SK-N-SH (cell line): ENCODE measurements around the gene KPNA2. TPM values are rescaled to one million over a fixed set of nuclear protein-coding genes. Genes with fewer than 3 reads are reported as not detected.

Experiments used
- CTCF ChIA-PET: fragments of 300-600, 350-600 bp; formaldehyde crosslinking; extraction: SDS; loops from one replicate; lab custom pipeline; 2021; lab: Yijun Ruan, JAX
- POLR2A ChIA-PET: fragments of 350-600 bp; sonication (Branson Sonifier 250); formaldehyde crosslinking; extraction: SDS; loops from one replicate; lab custom pipeline; 2020; ENCODE audit warnings: antibody characterized with exemption, inconsistent platforms; lab: Yijun Ruan, JAX
- DNase-seq: peaks from one replicate; pipeline ENCODE4 v3.0.0; 2012
- H2AFZ ChIP-seq: fragments of 200-600 bp; sonication (generic); 2 replicates; pipeline ENCODE4 v1.8.1; 2016; ENCODE audit warnings: antibody characterized with exemption, mild to moderate bottlenecking, low read depth
- H3F3A ChIP-seq: fragments of 200-600 bp; sonication (generic); replicated peaks from 2 replicates; pipeline ENCODE3; 2016; ENCODE audit warnings: antibody characterized with exemption, mild to moderate bottlenecking; ENCODE audit not compliant: insufficient read depth
- H3K27ac ChIP-seq, 2 experiments: fragments of 200-500 bp in 1 of 2; fragments of 200-600 bp in 1 of 2; sonication (Bioruptor generic) in 1 of 2; sonication (generic), shearing (Covaris generic) in 1 of 2; 2 replicates each; pipeline versions ENCODE4 v1.5.1 to v1.6.1; 2014 to 2016; ENCODE audit warnings: low read depth in 2 of 2, inconsistent platforms in 1 of 2, low read length in 1 of 2, mild to moderate bottlenecking in 1 of 2, mixed read lengths in 1 of 2
- H3K27me3 ChIP-seq: fragments of 200-600 bp; sonication (generic), shearing (Covaris generic); 2 replicates; pipeline ENCODE4 v1.6.1; 2016; ENCODE audit warnings: mixed run types; ENCODE audit not compliant: insufficient read depth
- H3K36me3 ChIP-seq, 2 experiments: fragments of 200-500 bp in 1 of 2; fragments of 200-600 bp in 1 of 2; sonication (Bioruptor generic) in 1 of 2; sonication (generic) in 1 of 2; replicated peaks in 1 of 2; 2 replicates each; pipeline versions ENCODE3 to v1.5.1; 2014 to 2016; ENCODE audit warnings: low read length in 1 of 2, mild to moderate bottlenecking in 1 of 2; ENCODE audit not compliant: insufficient read depth in 2 of 2, control insufficient read depth in 1 of 2
- H3K4me1 ChIP-seq, 2 experiments: fragments of 200-500 bp in 1 of 2; fragments of 200-600 bp in 1 of 2; sonication (Bioruptor generic) in 1 of 2; sonication (generic), shearing (Covaris generic) in 1 of 2; 2 replicates each; pipeline versions ENCODE4 v1.5.1 to v1.6.1; 2014 to 2016; ENCODE audit warnings: low read depth in 1 of 2, low read length in 1 of 2, mixed run types in 1 of 2; ENCODE audit not compliant: insufficient read depth in 2 of 2, control insufficient read depth in 1 of 2
- H3K4me2 ChIP-seq: fragments of 200-600 bp; sonication (generic), shearing (Covaris generic); 2 replicates; pipeline ENCODE4 v1.6.1; 2017; ENCODE audit warnings: mixed run types
- H3K4me3 ChIP-seq, 2 experiments: fragments of 200-500 bp in 1 of 2; fragments of 200-600 bp in 1 of 2; sonication (Bioruptor generic) in 1 of 2; sonication (generic), shearing (Covaris generic) in 1 of 2; 2 replicates each; pipeline versions ENCODE4 v1.5.1 to v1.8.1; 2014 to 2016; ENCODE audit warnings: low read depth in 2 of 2, inconsistent platforms in 1 of 2, low read length in 1 of 2, mild to moderate bottlenecking in 1 of 2, mixed read lengths in 1 of 2, moderate library complexity in 1 of 2
- H3K79me2 ChIP-seq: fragments of 200-600 bp; sonication (generic); 2 replicates; pipeline ENCODE4 v1.8.1; 2017; ENCODE audit warnings: mild to moderate bottlenecking; ENCODE audit not compliant: insufficient read depth
- H3K9ac ChIP-seq: fragments of 200-600 bp; sonication (generic); 2 replicates; pipeline ENCODE4 v1.6.1; 2017; ENCODE audit warnings: mixed run types
- H3K9me2 ChIP-seq: fragments of 200-600 bp; sonication (generic); 2 replicates; pipeline ENCODE4 v1.6.1; 2017; ENCODE audit warnings: mixed run types
- H3K9me3 ChIP-seq: fragments of 200-600 bp; sonication (generic); 2 replicates; pipeline ENCODE4 v1.6.1; 2017; ENCODE audit warnings: mixed run types, mild to moderate bottlenecking, moderate library complexity
- H4K20me1 ChIP-seq: fragments of 200-600 bp; sonication (generic); 2 replicates; pipeline ENCODE4 v1.6.1; 2017; ENCODE audit warnings: mild to moderate bottlenecking, mixed run types; ENCODE audit not compliant: insufficient read depth
- CHD2 ChIP-seq: fragments of 150-350 bp; IDR thresholded peaks from 2 replicates; pipeline ENCODE4 v1.6.1; 2018; ENCODE audit warnings: low read length; ENCODE audit not compliant: partially characterized antibody
- CTCF ChIP-seq: fragments of 200-600 bp; sonication (generic); IDR thresholded peaks from 2 replicates; pipeline ENCODE4 v1.6.1; 2017; ENCODE audit warnings: antibody characterized with exemption, mild to moderate bottlenecking, moderate library complexity
- EP300 ChIP-seq, 2 experiments: IDR thresholded peaks; 2 replicates each; pipeline versions ENCODE4 v1.4.0 to v1.6.1; 2012; ENCODE audit warnings: borderline replicate concordance in 1 of 2, low read depth in 1 of 2, low read length in 1 of 2
- FOSL2 ChIP-seq: IDR thresholded peaks from 2 replicates; pipeline ENCODE4 v1.4.0; 2012; ENCODE audit warnings: low read depth, mild to moderate bottlenecking, moderate library complexity, borderline replicate concordance
- FOXJ3 ChIP-seq: sonication (generic); formaldehyde crosslinking; IDR thresholded peaks from 2 replicates; pipeline ENCODE4 v1.5.1; 2020; ENCODE audit warnings: mild to moderate bottlenecking, missing genetic modification reagents
- GABPA ChIP-seq: IDR thresholded peaks from 2 replicates; pipeline ENCODE4 v1.4.0; 2012; ENCODE audit warnings: low read depth, mild to moderate bottlenecking
- JUND ChIP-seq: IDR thresholded peaks from 2 replicates; pipeline ENCODE4 v1.4.0; 2012
- MAX ChIP-seq: IDR thresholded peaks from 2 replicates; pipeline ENCODE4 v1.4.0; 2012; ENCODE audit warnings: low read depth
- NRF1 ChIP-seq: IDR thresholded peaks from 2 replicates; pipeline ENCODE4 v1.6.1; 2012; ENCODE audit warnings: low read depth, mild to moderate bottlenecking, low read length
- POLR2AphosphoS5 ChIP-seq: IDR thresholded peaks from 2 replicates; pipeline ENCODE4 v1.6.1; 2012; ENCODE audit warnings: low read depth, low read length
- RCOR1 ChIP-seq: fragments of 150-350 bp; IDR thresholded peaks from 2 replicates; pipeline ENCODE4 v1.6.1; 2017; ENCODE audit warnings: antibody characterized with exemption, low read length
- REST ChIP-seq: IDR thresholded peaks from 2 replicates; pipeline ENCODE4 v1.6.1; 2012; ENCODE audit warnings: mild to moderate bottlenecking, low read depth, low read length, moderate library complexity
- RFX5 ChIP-seq: IDR thresholded peaks from 2 replicates; pipeline ENCODE4 v1.6.1; 2012; ENCODE audit warnings: mild to moderate bottlenecking, improper control_type of control experiment, low read length
- SIN3A ChIP-seq: IDR thresholded peaks from 2 replicates; pipeline ENCODE4 v1.6.1; 2012; ENCODE audit warnings: low read depth, mild to moderate bottlenecking, low read length, moderate library complexity, borderline replicate concordance
- SMC3 ChIP-seq: IDR thresholded peaks from 2 replicates; pipeline ENCODE4 v1.6.1; 2012; ENCODE audit warnings: low read depth, low read length, improper control_type of control experiment
- TEAD4 ChIP-seq: IDR thresholded peaks from 2 replicates; pipeline ENCODE4 v1.4.0; 2012; ENCODE audit warnings: mild to moderate bottlenecking, borderline replicate concordance; ENCODE audit not compliant: insufficient read depth
- USF1 ChIP-seq: IDR thresholded peaks from 2 replicates; pipeline ENCODE4 v1.4.0; 2012; ENCODE audit warnings: low read depth, borderline replicate concordance
- YY1 ChIP-seq: IDR thresholded peaks from 2 replicates; pipeline ENCODE4 v1.4.0; 2012; ENCODE audit warnings: low read depth, mild to moderate bottlenecking
- WGBS: methylation state at CpG from one replicate; pipeline ENCODE4 v1.1.6; 2017; ENCODE audit warnings: low lambda C conversion rate; 5-methylcytosine and 5-hydroxymethylcytosine counted together
- polyA plus RNA-seq, 3 experiments: library from polyadenylated mRNA; depleted of rRNA; stranded (reverse); fragments of >200 nt; gene quantifications; 2 replicates each; pipeline ENCODE4 v1.2.3, GENCODE V29; 2012

Gene KPNA2
- polyA plus RNA-seq, 1 of the 3 experiments (the other 2 are of a cell fraction) = 122 TPM

GRCh38 chr17:67993998-67994361 lies 41.6 kb upstream of the KPNA2 start:
- Histone ChIP-seq H3K9me3 (no peaks in the 10 kb centered on the region), H3F3A (peaks cover 37% of the 10 kb centered on the region), H3K27me3 (no peaks in the 10 kb centered on the region), H3K4me2 (peak overlapping the region; percentile 88), H4K20me1 (no peaks in the 10 kb centered on the region), H3K79me2 (0 out of 2 replicates have a peak, but pooled peaks cover 6% of the 10 kb centered on the region), H3K4me1 (peaks cover 6 to 23% of the 10 kb centered on the region in 2 experiments), H3K9me2 (no peaks in the 10 kb centered on the region), H3K4me3 (peak overlapping the region; percentile 56 to 82), H3K27ac (peak overlapping the region; percentile 86 to 87), H3K36me3 (peaks cover 0 to 5% of the 10 kb centered on the region in 2 experiments), H2AFZ (peak overlapping the region; percentile 95), H3K9ac (peak overlapping the region; percentile 82)
- WGBS = 12% methylated on average over 21 of the region's 21 CpGs
- peak; percentile 40; the same call in 1 of the 2 replicates for TF ChIP-seq MAX
- TF ChIP-seq GABPA = peak; percentile 4; the same call in 1 of the 2 replicates
- no peak for TF ChIP-seq USF1
- ChIA-PET CTCF (interaction anchor here (1.0 to 1.5 kb wide), 4 partner anchors 8 to 159 kb away, joined by 3 to 9 read pairs (median 4); no protein-coding TSS in a partner anchor), POLR2A (interaction anchor here (0.5 to 1.3 kb wide), 4 partner anchors 26 to 84 kb away, joined by 4 to 6 read pairs (median 4); no protein-coding TSS in a partner anchor)
- DNase-seq = peak; percentile 71

GRCh38 chr17:67994817-67995569 lies 40.5 kb upstream of the KPNA2 start:
- peak overlapping the region; percentile 7; the same call in 1 of the 2 replicates for H3K9ac ChIP-seq
- WGBS = 23% methylated on average over 9 of the region's 9 CpGs
- POLR2A ChIA-PET = interaction anchor here (1.1 kb wide), 1 partner anchor 25 kb away, joined by 4 read pairs; no protein-coding TSS in a partner anchor
- TF ChIP-seq CTCF (no peak), SMC3 (no peak), YY1 (no peak), EP300 (IDR thresholded peaks at IDR 0.05; ENCODE audit: borderline replicate concordance in 1 of 2, low read depth in 1 of 2, low read length in 1 of 2) (peak in 1 of 2 experiments; percentile 34; a peak in 1 of 4 replicates), NRF1 (no peak), RCOR1 (no peak), POLR2AphosphoS5 (peak; percentile 38; the same call in 1 of the 2 replicates), FOXJ3 (CRISPR knock-in tag) (no peak), SIN3A (peak; percentile 36; the same call in 1 of the 2 replicates), RFX5 (0 out of 2 replicates have a peak, but pooled peaks have one; percentile 24), TEAD4 (no peak; the same call in 1 of the 2 replicates), REST (no peak), JUND (peak; percentile 51), FOSL2 (peak; percentile 76; the same call in 1 of the 2 replicates), USF1 (no peak), CHD2 (no peak)

More at GRCh38 chr17:67994817-67995569, 40.5 kb upstream of the KPNA2 start:
- Histone ChIP-seq H4K20me1 (no peaks in the 10 kb centered on the region), H3K27me3 (no peaks in the 10 kb centered on the region), H2AFZ (peak overlapping the region; percentile 84; the same call in 1 of the 2 replicates), H3K4me3 (peak overlapping the region; percentile 56 to 64), H3F3A (peaks cover 37% of the 10 kb centered on the region), H3K4me1 (peaks cover 6 to 23% of the 10 kb centered on the region in 2 experiments), H3K9me3 (no peaks in the 10 kb centered on the region), H3K36me3 (peaks cover 0 to 5% of the 10 kb centered on the region in 2 experiments), H3K27ac (peak overlapping the region in 1 of 2 experiments; percentile 41; a peak in 2 of 4 replicates), H3K4me2 (peak overlapping the region; percentile 83), H3K79me2 (0 out of 2 replicates have a peak, but pooled peaks cover 6% of the 10 kb centered on the region), H3K9me2 (no peaks in the 10 kb centered on the region)
- CTCF ChIA-PET = interaction anchor here (0.7 to 2.7 kb wide), 10 partner anchors 9 to 206 kb away, joined by 3 to 11 read pairs (median 4); no protein-coding TSS in a partner anchor
- peak; percentile 59 for DNase-seq
